ENCODE results near the gene PKP4. TPM values are rescaled to one million over a fixed set of nuclear protein-coding genes. Genes with fewer than 3 reads are reported as not detected.

Gene PKP4
- total and polyA plus RNA-seq, 9 donors = 22.7 to 60.9 (median 46.6) TPM

GRCh38 chr2:158512323-158512722, 55.6 kb downstream of the PKP4 start:
- no peaks in the 10 kb centered on the region for H3K4me1 ChIP-seq (ENCODE audit: insufficient read depth)
- no peaks in the 10 kb centered on the region for H3K36me3 ChIP-seq
- no peak overlapping the region for H3K27ac ChIP-seq
- WGBS, 3 donors = 85 to 100% (median 89%) methylated on average over 1 of the region's 1 CpG
- H3K27me3 ChIP-seq = no peaks in the 10 kb centered on the region
- no peak for DNase-seq
- H3K9me3 ChIP-seq = no peaks in the 10 kb centered on the region
- TF ChIP-seq EP300 (IDR thresholded peaks at IDR 0.05) (no peak), POLR2A (IDR thresholded peaks at IDR 0.05) (no peak), CTCF (IDR thresholded peaks at IDR 0.05) (no peak)
- no peak overlapping the region for H3K4me3 ChIP-seq
- intact Hi-C loops (cut with DNase I) = no loop called here

GRCh38 chr2:158513841-158514240, 57.1 kb downstream of the PKP4 start:
- intact Hi-C loops (cut with DNase I) = no loop called here

GRCh38 chr2:158518084-158518483, 61.3 kb downstream of the PKP4 start:
- intact Hi-C loops (cut with DNase I) = no loop called here
- TF ChIP-seq EP300 (IDR thresholded peaks at IDR 0.05) = no peak
- TF ChIP-seq CTCF (IDR thresholded peaks at IDR 0.05) = no peak
- no peak for TF ChIP-seq POLR2A (IDR thresholded peaks at IDR 0.05)
- H3K9me3 ChIP-seq = no peaks in the 10 kb centered on the region
- no peak overlapping the region for H3K4me3 ChIP-seq
- WGBS, 3 donors = 78 to 96% (median 95%) methylated on average over 3 of the region's 3 CpGs
- no peak for DNase-seq
- no peaks in the 10 kb centered on the region for H3K27me3 ChIP-seq
- H3K27ac ChIP-seq = no peak overlapping the region
- H3K36me3 ChIP-seq = no peaks in the 10 kb centered on the region
- H3K4me1 ChIP-seq (ENCODE audit: insufficient read depth) = peaks cover 2% of the 10 kb centered on the region

More at GRCh38 chr2:158513841-158514240, 57.1 kb downstream of the PKP4 start:
- no peak for DNase-seq
- Histone ChIP-seq H3K4me3 (no peak overlapping the region), H3K27ac (no peak overlapping the region), H3K4me1 (ENCODE audit: insufficient read depth) (no peaks in the 10 kb centered on the region), H3K9me3 (no peaks in the 10 kb centered on the region), H3K36me3 (no peaks in the 10 kb centered on the region), H3K27me3 (no peaks in the 10 kb centered on the region)
- 78 to 85% (median 80%) methylated on average over 5 of the region's 5 CpGs for WGBS, 3 donors
- TF ChIP-seq EP300 (IDR thresholded peaks at IDR 0.05) (no peak), CTCF (IDR thresholded peaks at IDR 0.05) (no peak), POLR2A (IDR thresholded peaks at IDR 0.05) (no peak)

- no peak for DNase-seq
- 75 to 84% (median 77%) methylated on average over 2 of the region's 2 CpGs for WGBS, 3 donors
These were observed 62.7 kb downstream of the PKP4 start for GRCh38 chr2:158519481-158519880.

GRCh38 chr2:158529379-158530259, 72.9 kb downstream of the PKP4 start:
- no peak for DNase-seq
- no peaks in the 10 kb centered on the region for H3K36me3 ChIP-seq
- no peaks in the 10 kb centered on the region for H3K9me3 ChIP-seq
- no peaks in the 10 kb centered on the region for H3K27me3 ChIP-seq
- H3K27ac ChIP-seq = no peak overlapping the region
- WGBS, 3 donors = 67 to 79% (median 75%) methylated on average over 4 of the region's 4 CpGs
- TF ChIP-seq EP300 (IDR thresholded peaks at IDR 0.05) (no peak), CTCF (IDR thresholded peaks at IDR 0.05) (no peak), POLR2A (IDR thresholded peaks at IDR 0.05) (no peak)
- H3K4me1 ChIP-seq (ENCODE audit: insufficient read depth) = peaks cover 2% of the 10 kb centered on the region
- H3K4me3 ChIP-seq = no peak overlapping the region
- intact Hi-C loops (cut with DNase I) = loop anchor here in 1 of 4 donors (10.0 kb wide), 1 partner anchor 1785 kb away; no protein-coding TSS in a partner anchor

More at GRCh38 chr2:158519481-158519880, 62.7 kb downstream of the PKP4 start:
- Histone ChIP-seq H3K4me1 (ENCODE audit: insufficient read depth) (peaks cover 2% of the 10 kb centered on the region), H3K9me3 (no peaks in the 10 kb centered on the region), H3K27ac (no peak overlapping the region), H3K36me3 (no peaks in the 10 kb centered on the region), H3K27me3 (no peaks in the 10 kb centered on the region), H3K4me3 (no peak overlapping the region)
- intact Hi-C loops (cut with DNase I) = no loop called here
- no peak for TF ChIP-seq EP300 (IDR thresholded peaks at IDR 0.05)

Measured in ovary (tissue), 9 donors.